T47D (cell line): ENCODE measurements around the gene LACRT.
A peak's percentile ranks its signal among the peaks of the same experiment; 100 is the strongest.
"Not testable (repeated sequence)": the region's sequence is repeated elsewhere in the genome, so short reads cannot be mapped to it uniquely, and the experiment has no call there.

Experiments used
- DNase-seq, 2 experiments: peaks; one replicate each; pipeline versions ENCODE4 v3.0.0 to v3.0.0-alpha.2; 2011 to 2012; ENCODE audit warnings: low read depth in 1 of 2, low spot score in 1 of 2
- JUND ChIP-seq: IDR thresholded peaks from 2 replicates; pipeline ENCODE4 v1.6.1; 2012; ENCODE audit warnings: low read depth
- in situ Hi-C: cut with HindIII; loops from 2 replicates; pipeline ENCODE4 v1.10.0; 2016; ENCODE audit warnings: low sequenced_read_pairs, low pct_unique_long_range_greater_than_20kb

LACRT gene, protein sequence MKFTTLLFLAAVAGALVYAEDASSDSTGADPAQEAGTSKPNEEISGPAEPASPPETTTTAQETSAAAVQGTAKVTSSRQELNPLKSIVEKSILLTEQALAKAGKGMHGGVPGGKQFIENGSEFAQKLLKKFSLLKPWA

DNA sequence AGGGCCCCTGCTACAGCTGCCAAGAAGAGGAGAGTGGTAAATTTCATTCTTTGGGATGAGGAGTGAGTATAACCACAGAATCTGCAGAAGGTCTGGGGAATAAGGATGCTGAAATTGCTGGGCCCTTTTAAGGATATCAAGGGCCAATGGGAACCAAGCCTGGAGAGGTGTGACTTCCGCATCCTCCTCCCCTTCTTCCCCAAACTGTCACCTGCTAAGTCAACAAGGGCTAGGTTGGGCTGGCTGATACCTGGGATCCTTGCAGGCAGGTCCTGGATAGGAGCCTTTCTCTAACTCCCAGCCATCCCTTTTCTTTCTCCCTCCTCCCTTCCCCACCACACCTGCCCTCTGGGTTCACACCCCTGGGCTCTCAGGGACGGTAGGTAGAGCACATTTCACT lies at the start of gene LACRT:
TSS of gene LACRT (minus strand) at position 101 of the 400 bp plus-strand sequence. CDS start at position 47, 54 bp downstream.
- in situ Hi-C loops: no loop called here
- no peak for TF ChIP-seq JUND

DNA sequence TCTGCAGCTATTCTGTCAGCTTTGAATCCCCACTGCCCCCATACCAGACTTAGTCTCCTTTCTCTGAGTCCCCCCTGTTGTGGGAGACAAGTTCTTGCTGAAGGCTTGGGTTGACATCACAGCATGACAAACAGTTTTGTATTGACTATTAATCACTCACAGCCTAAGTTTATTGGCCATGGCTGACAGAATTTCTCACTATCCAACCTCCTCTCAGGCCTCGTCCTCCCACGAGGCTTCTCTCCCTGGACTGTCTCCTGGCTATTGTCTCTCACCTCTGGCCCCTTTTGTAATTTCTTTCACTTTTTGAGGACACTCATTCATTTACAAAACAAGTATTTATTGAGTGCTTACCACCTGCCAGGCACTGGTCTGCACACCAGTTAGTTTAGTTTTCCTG lies 48.7 kb upstream of the LACRT start:
- no peak for DNase-seq
- in situ Hi-C loops: no loop called here
- no peak for TF ChIP-seq JUND

More for the DNA sequence above, at the start of gene LACRT:
- no peak for DNase-seq

DNA sequence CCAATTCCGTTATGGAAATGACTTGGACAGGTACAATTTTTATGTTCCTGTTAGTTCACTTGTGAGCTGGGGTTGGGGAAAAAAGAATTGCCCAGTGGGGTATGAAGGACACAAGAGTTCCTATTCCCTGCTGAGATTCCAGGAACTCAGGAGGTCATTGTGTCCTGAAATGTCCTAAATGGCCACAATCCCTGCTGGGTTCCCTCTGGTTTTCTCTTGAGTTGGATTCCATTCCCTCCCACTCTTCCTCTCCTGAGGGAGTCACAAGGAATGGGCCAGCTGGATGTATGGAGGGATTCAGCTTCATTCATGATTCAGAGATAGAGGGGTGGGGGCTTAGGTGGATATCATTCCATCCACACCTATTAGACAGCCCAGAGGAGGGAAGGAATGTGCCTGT lies 48.0 kb upstream of the LACRT start:
- in situ Hi-C loops: no loop called here
- DNase-seq: peak in 1 of 2 experiments; percentile 70
- no peak for TF ChIP-seq JUND

DNA sequence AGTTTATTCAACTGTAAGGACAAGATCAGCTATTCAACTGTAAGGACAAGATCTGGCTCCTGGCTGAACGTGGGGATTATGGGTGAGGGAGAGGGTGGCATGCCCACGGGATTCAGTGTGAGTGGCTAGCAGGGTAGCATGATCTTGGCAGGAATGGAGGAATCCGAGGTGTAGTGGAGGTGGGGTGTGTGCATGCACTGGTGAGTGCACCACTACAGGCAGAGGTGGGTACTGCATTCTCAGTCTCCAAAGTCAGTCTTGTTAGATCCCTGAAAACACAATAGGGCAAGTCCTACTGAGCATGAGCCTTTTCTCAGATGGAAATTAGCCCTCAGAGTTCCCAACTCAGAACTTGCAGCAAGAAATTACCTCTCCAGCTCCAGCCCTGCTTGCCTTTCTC lies 45.7 kb upstream of the LACRT start:
- peak in 1 of 2 experiments; percentile 69 for DNase-seq
- TF ChIP-seq JUND: no peak
- in situ Hi-C loops: no loop called here

DNA sequence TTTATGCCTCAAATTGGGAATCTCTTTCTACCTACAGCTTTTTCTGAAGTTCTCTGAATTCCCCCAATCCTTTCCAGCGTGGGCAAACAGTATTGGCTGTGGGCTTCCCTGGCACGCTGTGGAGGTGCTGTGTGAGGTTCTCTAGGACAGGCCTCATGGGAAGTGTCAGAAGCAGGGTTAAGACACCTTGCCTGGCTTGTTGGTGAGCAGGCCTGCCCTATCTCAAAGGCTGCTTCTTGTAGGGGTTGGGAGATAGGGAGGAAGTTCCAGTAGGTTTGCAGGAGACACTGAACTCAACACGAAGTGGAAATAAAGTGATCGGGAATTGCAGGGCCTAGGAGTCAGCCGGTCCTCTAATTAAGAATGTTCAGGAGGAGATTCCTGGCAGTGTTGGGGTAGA lies 43.4 kb upstream of the LACRT start:
- no peak for DNase-seq
- in situ Hi-C loops: no loop called here
- no peak for TF ChIP-seq JUND

DNA sequence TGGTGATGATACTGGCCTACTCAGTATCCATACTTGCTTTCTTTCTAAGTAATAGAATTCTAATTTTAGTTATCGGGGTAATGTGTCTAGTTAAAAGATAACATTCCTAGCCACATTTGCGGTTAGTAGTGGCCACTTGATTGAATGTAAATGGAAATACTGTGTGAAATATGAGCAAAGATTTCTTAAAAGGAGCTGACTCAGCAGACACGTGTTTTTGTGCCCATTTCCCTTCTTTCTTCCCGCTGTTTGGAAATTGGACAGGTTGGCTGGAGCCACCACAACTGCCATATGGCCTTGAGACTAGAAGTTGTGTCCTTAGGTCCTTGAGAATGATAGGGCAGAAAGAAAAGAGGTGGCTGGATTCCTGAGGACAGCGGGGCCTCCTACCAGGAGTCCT lies 33.2 kb upstream of the LACRT start:
- in situ Hi-C loops: no loop called here
- no peak for TF ChIP-seq JUND
- no peak for DNase-seq

DNA sequence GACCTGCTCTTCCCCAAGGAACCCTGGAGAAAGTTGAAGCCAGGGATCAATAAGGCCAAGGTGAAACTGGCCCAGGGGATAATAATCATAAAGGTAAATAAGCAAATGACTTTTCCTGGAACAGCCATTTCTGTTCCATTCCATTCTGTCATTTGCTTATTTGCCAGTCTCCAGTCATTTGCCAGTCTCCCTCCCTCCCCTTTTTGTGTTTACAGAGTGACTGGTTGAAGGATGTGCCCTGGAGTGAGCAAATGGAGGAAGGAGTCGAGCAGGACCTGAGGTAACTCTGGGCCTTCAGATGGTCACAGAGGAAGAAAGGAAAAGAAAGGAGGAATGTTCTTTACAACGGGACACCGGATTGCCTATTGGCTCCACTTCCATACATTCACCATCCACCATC lies 31.3 kb upstream of the LACRT start:
- in situ Hi-C loops: no loop called here
- peak; percentile 26 to 81 for DNase-seq
- no peak for TF ChIP-seq JUND

DNA sequence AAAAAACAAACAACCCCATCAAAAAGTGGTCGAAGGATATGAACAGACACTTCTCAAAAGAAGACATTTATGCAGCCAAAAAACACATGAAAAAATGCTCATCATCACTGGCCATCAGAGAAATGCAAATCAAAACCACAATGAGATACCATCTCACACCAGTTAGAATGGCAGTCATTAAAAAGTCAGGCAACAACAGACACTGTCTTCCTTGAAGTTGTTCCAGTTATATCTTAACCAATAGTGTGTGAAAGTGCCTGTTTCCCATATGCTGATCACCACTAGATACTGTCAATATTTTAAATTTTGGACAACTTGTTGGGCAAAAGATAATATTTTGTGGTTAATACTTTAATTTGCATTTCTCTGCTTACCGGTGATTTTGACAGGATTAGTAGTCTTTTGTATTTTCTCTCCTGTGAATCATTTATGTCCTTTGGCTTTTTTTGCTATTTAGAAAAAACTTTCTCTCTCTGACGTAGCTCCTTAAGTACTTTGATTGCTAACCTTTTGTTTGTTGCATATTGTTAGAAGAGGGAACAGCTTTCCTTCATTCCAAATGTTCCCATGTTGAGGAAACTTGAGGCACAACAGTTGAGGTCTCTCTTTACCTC lies 30.4 kb upstream of the LACRT start:
- in situ Hi-C loops: not testable (repeated sequence)

DNA sequence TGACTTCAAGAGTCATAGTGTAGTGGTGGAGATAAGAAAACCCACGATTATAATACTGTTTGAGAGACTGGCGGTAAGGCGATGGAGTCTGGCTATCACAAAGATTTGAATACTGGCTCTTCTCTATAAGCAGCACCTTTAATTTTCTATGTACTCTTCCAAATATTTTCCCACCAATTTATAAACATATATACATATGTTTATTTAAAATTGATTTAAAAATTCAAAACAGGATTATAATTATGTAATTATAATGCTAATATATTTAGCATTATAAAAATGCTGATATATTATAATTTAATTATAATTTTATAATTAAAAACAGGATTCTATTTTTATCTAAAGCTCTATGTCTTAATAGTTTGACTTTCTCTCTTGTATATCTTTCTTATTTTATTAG lies 28.9 kb upstream of the LACRT start:
- in situ Hi-C loops: no loop called here
- TF ChIP-seq JUND: no peak
- DNase-seq: no peak

More for the DNA sequence above, 30.4 kb upstream of the LACRT start:
- DNase-seq: not testable (repeated sequence)

DNA sequence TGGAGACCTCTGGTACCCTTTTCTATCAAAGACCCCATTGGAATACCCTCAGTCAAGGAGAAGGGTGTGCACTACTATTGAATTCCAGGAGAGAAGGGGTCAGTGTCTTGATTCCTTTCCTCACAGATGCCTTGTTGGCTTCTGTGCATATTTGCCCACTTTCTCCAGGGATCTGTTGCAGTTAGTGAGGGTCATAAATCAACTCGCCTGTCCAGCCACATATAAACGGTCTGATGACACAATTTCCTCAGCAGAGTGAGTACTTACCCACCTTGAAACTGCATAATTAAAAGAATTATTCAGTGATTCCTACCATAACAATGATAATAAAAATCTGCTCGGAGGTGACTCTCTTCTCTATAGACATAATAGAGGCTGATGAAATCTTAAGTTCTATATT lies 27.3 kb upstream of the LACRT start:
- in situ Hi-C loops: no loop called here
- TF ChIP-seq JUND: no peak
- no peak for DNase-seq

DNA sequence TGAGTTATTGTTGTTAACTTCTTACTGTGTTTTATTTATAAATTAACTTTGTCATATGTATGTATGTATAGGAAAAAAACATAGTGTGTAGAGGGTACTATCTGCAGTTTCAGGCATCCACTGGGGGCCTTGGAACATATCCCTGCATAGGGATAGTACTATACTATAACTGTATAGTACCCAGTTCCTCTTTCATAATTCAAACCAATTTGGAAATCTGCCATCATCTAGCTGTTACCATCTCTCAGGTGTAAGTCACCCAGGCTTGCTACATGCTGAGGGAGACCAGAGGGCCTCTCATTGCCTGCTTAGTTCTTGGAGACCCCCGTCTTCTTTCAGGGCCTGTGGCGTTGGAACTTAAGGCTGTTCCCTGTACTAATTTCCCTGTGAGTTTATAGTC lies 26.4 kb upstream of the LACRT start:
- in situ Hi-C loops: no loop called here
- no peak for TF ChIP-seq JUND
- no peak for DNase-seq

DNA sequence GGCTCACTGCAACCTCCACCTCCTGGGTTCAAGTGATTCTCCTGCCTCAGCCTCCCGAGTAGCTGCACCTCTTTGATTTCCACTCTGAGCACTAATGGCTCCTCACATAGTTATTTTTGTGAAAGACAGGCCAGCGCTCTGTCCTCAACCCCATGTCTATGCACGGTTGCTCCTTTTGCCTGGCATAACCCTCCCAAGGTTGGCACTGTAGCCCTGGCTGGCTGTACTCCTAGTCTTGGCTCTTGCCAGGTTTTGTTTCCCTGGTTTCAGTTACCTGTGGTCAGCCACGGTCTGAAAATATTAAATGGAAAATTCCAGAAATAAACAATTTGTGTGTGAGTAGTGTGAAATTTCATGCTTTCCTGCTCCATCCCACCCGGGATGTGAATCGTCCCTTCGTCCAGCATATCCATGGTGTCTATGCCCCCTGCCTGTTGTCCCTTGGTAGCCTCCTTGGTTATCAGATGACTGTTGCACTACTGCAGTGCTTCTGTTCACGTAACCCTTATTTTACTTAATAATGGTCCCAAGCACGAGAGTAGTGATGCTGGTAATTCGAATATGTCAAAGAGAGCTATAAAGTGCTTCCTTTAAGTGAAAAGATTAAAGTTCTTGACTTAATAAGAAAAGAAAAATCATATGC lies 25.7 kb upstream of the LACRT start:
- no peak for TF ChIP-seq JUND

More for the DNA sequence above, 25.7 kb upstream of the LACRT start:
- in situ Hi-C loops: no loop called here
- no peak for DNase-seq
